ENCODE results near the gene ZNF415.

Gene ZNF415

GRCh38 chr19:53172889-53173288, 40.2 kb upstream of the ZNF415 start:
- H3K9me2 ChIP-seq (replicated peaks; ENCODE audit: low read depth, low read length), result no peaks in the 10 kb centered on the region

GRCh38 chr19:53165691-53166091, 33.0 kb upstream of the ZNF415 start:
- no peak overlapping the region for H3K4me2 ChIP-seq (ENCODE audit: low read depth, low read length, poor library complexity, severe bottlenecking)
- no peaks in the 10 kb centered on the region for H3K9me2 ChIP-seq (replicated peaks; ENCODE audit: low read depth, low read length)
- TF ChIP-seq EZH2phosphoT487 (IDR thresholded peaks at IDR 0.05; ENCODE audit: borderline replicate concordance), result no peak
- TF ChIP-seq CTCF (conservative IDR thresholded peaks at IDR 0.05; ENCODE audit: low read length), result no peak
- H3K9me3 ChIP-seq (ENCODE audit: insufficient read depth, low read depth, low read length), result peaks cover 30% of the 10 kb centered on the region; the same call in 1 of the 2 replicates
- no peaks in the 10 kb centered on the region for H3F3A ChIP-seq (ENCODE audit: low read depth)
- no peak overlapping the region for H3K9ac ChIP-seq (ENCODE audit: low read depth, low read length, poor library complexity, severe bottlenecking)
- H3K4me1 ChIP-seq (ENCODE audit: insufficient read depth, low read length, poor library complexity, severe bottlenecking), result no peaks in the 10 kb centered on the region
- H2AFZ ChIP-seq (ENCODE audit: low read length), result no peak overlapping the region
- H3K79me2 ChIP-seq (ENCODE audit: insufficient read depth, low read length), result no peaks in the 10 kb centered on the region
- H3K27me3 ChIP-seq (ENCODE audit: insufficient read depth, low read length, poor library complexity, severe bottlenecking), result no peaks in the 10 kb centered on the region
- no peak overlapping the region for H3K4me3 ChIP-seq (ENCODE audit: low read length, poor library complexity, severe bottlenecking)
- H4K20me1 ChIP-seq (ENCODE audit: insufficient read depth, low read length, poor library complexity, severe bottlenecking), result no peaks in the 10 kb centered on the region
- H3K36me3 ChIP-seq (ENCODE audit: insufficient read depth, low read length), result peaks cover 3% of the 10 kb centered on the region; the same call in 1 of the 2 replicates

More at GRCh38 chr19:53172889-53173288, 40.2 kb upstream of the ZNF415 start:
- Histone ChIP-seq H2AFZ (ENCODE audit: low read length) (no peak overlapping the region), H3K4me1 (ENCODE audit: insufficient read depth, low read length, poor library complexity, severe bottlenecking) (no peaks in the 10 kb centered on the region), H3K9me3 (ENCODE audit: insufficient read depth, low read depth, low read length) (no peaks in the 10 kb centered on the region), H3K9ac (ENCODE audit: low read depth, low read length, poor library complexity, severe bottlenecking) (no peak overlapping the region), H3K79me2 (ENCODE audit: insufficient read depth, low read length) (no peaks in the 10 kb centered on the region), H3K4me2 (ENCODE audit: low read depth, low read length, poor library complexity, severe bottlenecking) (no peak overlapping the region), H3F3A (ENCODE audit: low read depth) (no peaks in the 10 kb centered on the region), H3K27me3 (ENCODE audit: insufficient read depth, low read length, poor library complexity, severe bottlenecking) (no peaks in the 10 kb centered on the region), H3K4me3 (ENCODE audit: low read length, poor library complexity, severe bottlenecking) (no peak overlapping the region), H3K36me3 (ENCODE audit: insufficient read depth, low read length) (no peaks in the 10 kb centered on the region), H4K20me1 (ENCODE audit: insufficient read depth, low read length, poor library complexity, severe bottlenecking) (no peaks in the 10 kb centered on the region)
- TF ChIP-seq CTCF (conservative IDR thresholded peaks at IDR 0.05; ENCODE audit: low read length) (no peak), EZH2phosphoT487 (IDR thresholded peaks at IDR 0.05; ENCODE audit: borderline replicate concordance) (no peak)

GRCh38 chr19:53161123-53161522, 28.4 kb upstream of the ZNF415 start:
- H3F3A ChIP-seq (ENCODE audit: low read depth), result no peaks in the 10 kb centered on the region
- peaks cover 22% of the 10 kb centered on the region for H3K79me2 ChIP-seq (ENCODE audit: insufficient read depth, low read length)
- H4K20me1 ChIP-seq (ENCODE audit: insufficient read depth, low read length, poor library complexity, severe bottlenecking), result peaks cover 7% of the 10 kb centered on the region
- H2AFZ ChIP-seq (ENCODE audit: low read length), result no peak overlapping the region
- no peaks in the 10 kb centered on the region for H3K27me3 ChIP-seq (ENCODE audit: insufficient read depth, low read length, poor library complexity, severe bottlenecking)
- peaks cover 20% of the 10 kb centered on the region; the same call in 1 of the 2 replicates for H3K9me3 ChIP-seq (ENCODE audit: insufficient read depth, low read depth, low read length)
- H3K4me1 ChIP-seq (ENCODE audit: insufficient read depth, low read length, poor library complexity, severe bottlenecking), result peaks cover 23% of the 10 kb centered on the region
- H3K9me2 ChIP-seq (replicated peaks; ENCODE audit: low read depth, low read length), result no peaks in the 10 kb centered on the region
- no peak overlapping the region for H3K4me3 ChIP-seq (ENCODE audit: low read length, poor library complexity, severe bottlenecking)
- TF ChIP-seq CTCF (conservative IDR thresholded peaks at IDR 0.05; ENCODE audit: low read length) (no peak), EZH2phosphoT487 (IDR thresholded peaks at IDR 0.05; ENCODE audit: borderline replicate concordance) (no peak)
- no peak overlapping the region for H3K4me2 ChIP-seq (ENCODE audit: low read depth, low read length, poor library complexity, severe bottlenecking)
- H3K9ac ChIP-seq (ENCODE audit: low read depth, low read length, poor library complexity, severe bottlenecking), result no peak overlapping the region
- peaks cover 3% of the 10 kb centered on the region; the same call in 1 of the 2 replicates for H3K36me3 ChIP-seq (ENCODE audit: insufficient read depth, low read length)
